GM18517 (cell line): ENCODE measurements around the gene DGLUCY.
"Not testable (repeated sequence)": the region's sequence is repeated elsewhere in the genome, so short reads cannot be mapped to it uniquely, and the experiment has no call there.

Source experiments
- ATAC-seq: cut with Tn5 transposase; IDR thresholded peaks from one replicate; pipeline ENCODE4 v1.9.1; 2021; ENCODE audit warnings: mild to moderate bottlenecking, moderate library complexity; ENCODE audit not compliant: unreplicated experiment

DGLUCY gene

DNA sequence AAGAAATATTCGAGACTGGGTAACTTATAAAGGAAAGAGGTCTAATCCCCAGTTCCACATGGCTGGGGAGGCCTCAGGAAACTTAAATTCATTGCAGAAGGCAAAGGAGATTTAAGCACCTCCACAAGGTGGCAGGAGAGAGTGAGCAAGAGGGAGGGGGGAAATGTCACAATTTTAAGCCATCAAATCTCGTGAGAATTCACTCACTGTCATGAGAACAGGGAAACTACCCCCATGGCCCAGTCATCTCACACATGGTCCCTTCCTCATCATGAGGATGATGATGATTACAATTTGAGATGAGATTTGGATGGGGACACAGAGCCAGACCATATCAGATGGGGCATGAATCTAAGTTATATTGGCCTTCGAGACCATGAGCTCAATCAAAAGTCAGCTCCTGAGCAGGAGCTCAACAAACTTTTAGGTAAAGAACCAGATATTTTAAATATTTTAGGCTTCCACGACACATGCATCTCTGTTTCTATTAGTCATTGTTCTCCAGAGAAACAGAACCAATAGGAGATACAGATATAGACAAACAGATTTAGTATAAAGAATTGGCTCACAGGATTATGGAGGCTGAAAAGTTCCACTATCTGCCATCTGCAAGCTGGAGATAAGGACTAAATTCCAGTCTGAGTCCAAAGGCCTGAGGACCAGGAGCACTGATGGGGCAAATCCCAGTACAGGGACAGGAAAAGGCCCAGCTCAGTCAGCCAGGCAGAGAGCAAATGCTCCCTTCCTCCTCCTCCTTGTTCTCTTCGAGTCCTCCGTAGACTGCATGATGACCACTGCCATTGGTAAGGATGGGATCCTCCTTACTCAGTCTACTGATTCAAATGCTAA is 24.9 kb downstream of the DGLUCY start:
- no peak for ATAC-seq

DNA sequence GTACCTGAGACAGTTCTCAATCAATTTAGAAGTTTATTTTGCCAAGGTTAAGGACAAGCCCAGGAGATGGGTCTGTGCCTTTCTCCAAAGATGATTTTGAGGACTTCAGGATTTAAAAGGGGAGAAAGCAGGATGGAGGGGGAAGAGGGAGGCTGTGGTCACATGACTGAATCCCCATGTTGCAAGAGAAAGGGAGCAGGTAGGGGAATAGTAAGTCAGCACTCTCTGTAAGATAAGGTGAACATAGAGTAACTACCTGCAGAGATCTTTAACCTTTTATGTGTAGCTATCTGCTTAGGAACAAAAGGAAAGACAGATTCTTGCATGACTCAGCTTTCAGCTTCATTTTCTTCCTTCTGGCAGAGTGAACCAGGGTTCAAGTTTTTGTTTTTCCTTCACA is 25.9 kb downstream of the DGLUCY start:
- ATAC-seq = no peak

DNA sequence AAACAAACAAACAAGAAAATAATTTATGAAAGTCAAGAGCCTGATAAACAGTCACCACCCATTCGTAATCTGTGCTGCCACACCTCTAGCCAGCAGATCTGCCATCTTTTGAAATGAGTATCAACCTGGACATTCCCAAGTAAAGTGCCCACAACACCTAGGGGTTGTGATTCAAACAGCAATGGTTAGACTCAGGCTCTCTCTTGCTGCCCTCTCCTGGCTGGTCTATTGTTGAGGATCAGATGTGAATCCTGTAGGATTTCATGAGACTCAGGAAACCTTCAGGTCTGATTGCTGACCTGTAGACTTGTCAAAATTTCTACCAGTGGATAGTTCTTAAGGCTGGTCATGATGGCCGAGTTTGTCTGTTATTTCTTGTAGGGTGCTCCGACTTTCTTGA is 26.8 kb downstream of the DGLUCY start:
- ATAC-seq = no peak

DNA sequence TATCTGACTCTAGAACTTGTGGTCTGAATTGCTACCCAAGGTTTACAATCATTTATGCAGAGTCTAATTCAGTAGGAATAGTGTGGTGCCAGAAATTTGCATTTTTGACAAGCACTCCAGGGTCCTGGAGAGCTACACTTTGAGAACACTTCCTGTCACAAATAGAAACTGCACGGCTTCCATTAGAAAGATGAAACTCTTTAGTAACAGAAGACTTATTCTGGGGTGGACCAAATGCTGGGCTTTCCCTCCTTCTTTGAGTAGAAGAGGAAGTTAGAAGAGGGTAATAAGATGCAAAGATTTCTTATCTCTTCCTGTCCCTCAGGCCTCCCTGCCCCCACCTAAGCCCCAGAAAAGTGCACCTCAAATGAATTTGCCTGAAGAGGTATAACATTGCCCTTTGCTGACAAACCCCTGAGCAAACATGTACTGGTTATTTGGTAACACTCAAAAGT is 28.4 kb downstream of the DGLUCY start:
- ATAC-seq = peak; percentile 95

DNA sequence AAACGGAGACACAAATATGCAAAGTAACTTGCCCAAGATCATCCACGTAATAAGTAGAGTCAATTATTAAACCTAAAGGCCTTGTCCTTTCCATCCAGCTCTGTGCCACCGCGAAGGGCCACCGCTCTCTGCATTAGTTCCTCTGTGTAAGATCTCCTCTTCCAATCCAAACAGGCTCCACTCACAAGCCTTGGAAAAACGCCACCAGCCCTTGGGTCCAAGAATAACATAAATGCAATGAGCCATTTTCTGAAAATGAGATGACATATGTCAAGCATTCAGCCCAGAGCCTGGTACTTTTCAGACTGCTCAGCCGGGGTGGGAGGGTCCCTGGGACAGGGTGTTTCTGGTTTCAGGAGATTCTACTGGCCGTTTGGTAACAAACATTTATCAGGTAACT is 30.0 kb downstream of the DGLUCY start:
- no peak for ATAC-seq

DNA sequence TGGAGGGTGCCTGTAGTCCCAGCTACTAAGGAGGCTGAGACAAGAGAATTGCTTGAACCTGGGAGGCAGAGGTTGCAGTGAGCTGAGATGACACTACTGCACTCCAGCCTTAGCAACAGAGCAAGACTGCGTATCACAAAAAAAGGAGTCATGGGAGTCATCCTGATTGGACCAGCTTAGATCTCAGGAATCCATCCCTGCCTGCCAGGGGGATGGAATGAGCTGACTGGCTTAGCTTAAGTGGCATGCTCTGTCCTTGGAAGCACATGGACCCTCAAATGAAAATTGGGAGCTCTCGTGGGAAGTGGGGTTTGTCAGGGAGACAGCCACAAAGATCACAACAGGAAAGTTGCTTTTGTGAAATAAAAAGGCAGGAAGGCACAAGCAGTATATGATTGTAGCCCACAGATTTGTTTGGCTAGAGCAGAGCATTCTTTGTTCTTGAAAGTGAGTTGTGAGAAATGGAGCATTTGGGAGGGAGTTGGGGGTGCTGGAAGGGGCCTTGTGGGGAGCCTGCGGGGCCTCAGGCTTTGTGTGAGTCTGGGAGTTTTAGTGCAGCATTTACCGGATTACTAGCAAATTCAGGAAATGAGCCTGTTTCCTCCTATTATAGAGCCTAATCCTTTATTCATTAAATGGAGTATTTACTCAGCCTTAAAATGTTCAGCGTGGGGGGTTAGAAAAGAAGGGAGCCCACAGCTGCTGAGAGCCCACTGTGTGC is 30.7 kb downstream of the DGLUCY start:
- ATAC-seq = no peak

DNA sequence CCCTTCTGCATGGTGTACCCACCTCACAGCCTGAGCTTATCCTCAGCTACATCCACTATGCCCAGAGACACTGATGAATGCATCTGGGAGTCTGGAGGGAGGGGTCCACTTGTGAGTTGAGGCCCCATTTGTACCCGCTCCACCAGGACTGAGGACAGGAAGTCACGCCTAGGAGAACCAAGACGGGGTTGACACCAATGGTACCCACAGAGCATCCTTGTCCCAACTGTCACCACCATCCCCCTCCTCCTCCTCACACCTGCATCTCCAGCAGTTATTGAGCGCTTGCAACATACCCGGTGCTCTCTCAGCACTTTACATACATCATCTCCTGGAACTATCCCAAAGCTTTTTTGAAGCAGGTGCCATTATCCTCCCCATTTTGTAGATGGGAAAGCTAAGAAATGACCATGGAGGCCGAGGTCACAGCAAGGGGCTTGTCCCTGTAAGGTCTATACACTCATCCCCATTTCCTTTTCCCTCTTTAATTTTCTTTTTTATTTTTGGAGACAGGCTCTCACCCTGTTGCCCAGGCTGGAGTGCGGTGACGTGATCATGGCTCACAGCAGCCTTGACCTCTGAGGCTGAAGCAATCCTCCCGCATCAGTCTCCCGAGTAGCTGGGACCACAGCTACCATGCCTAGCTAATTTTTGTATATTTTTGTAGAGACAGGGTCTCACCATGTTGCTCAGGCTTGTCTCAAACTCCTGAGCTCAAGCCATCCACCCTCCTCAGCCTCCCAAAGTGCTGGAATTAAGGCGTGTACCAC is 31.7 kb downstream of the DGLUCY start:
- ATAC-seq = no peak

DNA sequence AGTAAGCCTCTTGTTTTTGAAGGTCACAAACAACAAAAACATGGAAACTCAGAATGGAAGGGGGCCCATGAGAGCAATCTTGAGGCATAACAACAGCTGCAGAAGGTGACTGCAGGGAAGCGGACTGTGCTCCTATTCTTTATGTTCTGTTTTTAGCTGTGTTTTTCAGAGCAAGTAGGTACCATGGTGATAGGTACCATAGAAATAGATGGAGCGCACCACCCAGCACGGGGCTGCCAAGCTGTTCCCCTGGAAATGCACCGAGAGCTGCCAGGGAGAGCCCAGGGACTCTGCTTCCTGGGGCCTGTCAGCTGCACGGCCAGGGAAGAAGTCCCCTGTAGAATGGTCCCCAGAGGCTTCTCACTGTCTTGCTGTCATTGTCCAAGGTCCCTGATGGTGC is 32.8 kb downstream of the DGLUCY start:
- no peak for ATAC-seq

DNA sequence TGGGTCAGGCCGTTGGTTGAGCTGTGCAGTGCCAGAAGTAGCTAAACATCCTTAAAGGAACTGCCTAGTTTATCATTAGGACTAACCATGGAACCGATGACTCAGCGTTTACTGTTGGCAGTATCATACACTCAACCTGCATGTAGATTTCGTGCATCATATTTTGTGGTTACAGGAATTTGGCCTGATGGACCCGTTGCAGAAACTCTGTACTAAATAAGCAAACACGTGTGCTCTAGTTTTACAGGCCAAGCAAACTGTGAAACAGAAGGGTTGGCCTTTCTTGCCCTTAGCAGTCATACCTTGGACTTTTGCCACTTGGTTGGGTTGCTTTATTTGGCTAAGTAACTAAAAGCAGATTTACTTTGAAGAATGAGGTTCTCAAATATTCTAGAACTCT is 35.6 kb downstream of the DGLUCY start:
- ATAC-seq = no peak

DNA sequence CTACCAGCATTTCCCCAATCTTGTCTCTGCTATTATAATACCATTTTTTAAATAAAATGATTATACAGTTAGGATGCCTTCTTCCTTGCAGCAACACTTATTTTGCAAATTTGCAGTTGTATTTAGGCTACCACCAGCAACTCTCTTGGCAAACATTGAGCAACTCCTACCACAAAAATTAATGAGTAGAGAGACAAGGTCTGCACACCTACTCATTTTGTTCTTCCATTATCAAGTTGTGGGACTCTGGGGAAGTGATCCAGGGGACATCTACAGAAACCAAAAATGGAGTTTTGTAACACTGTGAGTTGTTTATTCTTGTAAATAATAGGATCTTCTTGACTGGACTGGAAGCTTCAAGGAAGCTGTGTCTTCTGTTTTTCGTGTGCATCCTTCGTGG is 38.6 kb downstream of the DGLUCY start:
- ATAC-seq = no peak

DNA sequence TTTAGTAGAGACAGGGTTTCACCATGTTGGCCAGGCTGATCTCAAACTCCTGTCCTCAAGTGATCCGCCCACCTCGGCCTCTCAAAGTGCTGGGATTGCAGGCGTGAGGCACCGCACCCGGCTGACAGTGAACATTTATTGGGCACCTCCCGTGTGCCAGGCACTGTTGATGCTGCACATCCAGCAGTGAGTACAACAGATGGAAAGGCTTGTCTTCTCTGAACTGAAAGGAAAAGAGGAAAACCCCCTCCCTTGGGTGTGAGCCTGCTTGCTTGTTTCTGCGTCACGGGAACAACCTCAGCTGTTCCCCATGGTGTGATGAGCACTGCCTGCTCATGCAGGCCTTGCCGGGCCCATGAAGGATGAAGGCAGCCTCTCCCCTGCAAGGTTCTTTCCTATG is 39.5 kb downstream of the DGLUCY start:
- no peak for ATAC-seq

DNA sequence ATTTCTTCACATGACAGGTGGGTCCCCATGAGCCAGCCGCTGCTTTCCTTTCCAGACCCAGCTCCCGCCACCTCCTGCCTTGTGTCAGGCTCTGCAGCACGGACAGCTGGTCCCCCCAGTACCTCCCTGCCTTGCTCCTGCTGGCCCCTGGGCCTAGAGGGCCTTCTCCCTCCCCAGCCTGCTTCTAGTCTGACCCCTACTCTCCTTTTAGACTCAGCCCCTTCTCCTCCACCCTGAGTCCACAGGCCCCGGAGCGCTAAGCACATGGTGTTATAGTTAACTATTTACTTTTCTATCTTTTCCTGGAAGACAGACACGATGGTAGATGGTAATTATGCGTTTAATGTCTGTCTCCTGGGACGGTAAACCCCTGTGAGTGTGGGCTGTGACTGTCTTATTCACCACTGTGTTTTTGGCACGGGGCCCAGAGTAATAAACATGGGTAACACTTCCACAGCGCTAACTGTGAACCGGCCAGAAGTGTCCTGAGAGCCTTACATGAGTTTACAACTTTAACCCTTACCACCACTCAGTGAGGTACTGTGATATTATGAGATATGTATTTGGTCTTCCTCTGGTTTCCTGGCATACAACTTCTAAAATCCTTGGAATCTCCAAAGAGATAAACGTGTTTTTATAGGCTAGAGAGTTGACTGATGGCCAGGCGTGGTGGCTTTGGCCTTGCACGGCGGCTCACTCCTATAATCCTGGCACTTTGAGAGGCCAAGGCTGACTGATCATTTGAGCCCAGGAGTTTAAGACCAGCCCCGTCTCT is 41.2 kb downstream of the DGLUCY start:
- no peak for ATAC-seq

DNA sequence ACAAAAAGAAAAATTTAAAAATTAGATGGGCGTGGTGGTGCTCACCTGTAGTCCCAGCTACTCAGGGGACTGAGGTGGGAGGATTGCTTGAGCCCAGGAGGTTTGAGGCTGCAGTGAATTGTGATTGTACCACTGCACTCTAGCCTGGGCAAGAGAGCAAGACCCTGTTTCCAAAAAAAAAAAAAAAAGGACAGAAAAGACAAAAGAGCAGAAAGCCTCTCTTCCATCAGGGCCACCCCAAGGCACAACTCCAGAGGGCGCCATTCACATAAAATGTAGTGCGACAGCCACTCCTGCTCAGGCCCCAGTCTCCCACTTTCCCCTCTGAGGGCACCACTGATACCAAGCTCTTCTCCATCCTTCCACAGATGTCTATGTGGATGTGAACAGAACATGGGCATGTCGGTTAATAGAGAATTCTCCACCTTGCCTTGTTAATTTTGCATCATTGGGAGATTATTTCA is 41.8 kb downstream of the DGLUCY start:
- no peak for ATAC-seq

DNA sequence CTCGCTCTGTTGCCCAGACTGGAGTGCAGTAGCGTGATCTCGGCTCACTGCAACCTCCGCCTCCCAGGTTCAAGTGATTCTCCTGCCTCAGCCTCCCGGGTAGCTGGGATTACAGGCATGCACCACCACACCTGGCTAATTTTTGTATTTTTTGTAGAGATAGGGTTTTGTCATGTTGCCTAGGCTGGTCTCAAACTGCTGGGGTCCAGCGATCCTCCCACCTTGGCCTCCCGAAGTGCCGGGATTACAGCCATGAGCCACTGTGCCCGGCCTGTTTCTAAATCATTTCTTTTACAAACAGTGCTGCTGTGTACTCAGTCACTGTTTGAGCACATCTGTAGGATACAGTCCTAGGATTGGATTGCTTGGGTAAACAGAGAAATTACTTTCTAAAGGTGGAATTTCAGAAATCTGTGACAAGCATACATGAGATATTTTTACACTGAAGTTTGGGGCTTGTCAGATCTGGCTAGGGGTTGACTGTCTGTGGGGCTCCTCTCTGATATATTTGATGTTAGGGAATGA is 42.3 kb downstream of the DGLUCY start:
- not testable (repeated sequence) for ATAC-seq

DNA sequence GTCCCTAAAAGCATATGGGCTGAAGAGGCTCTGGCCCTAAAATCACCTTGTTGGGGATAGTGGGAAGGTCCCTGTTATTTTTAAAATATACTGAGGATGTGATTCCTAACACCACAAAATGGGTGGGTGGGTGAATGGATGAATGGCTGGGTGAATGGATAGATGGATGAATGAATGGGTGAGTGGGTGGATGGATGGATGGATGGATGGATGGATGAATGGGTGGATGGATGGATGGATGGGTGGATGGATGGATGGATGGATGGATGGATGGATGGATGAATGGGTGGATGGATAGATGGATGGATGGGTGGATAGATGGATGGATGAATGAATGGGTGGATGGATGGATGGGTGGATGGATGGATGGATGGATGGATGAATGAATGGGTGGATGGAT is 43.0 kb downstream of the DGLUCY start:
- not testable (repeated sequence) for ATAC-seq

DNA sequence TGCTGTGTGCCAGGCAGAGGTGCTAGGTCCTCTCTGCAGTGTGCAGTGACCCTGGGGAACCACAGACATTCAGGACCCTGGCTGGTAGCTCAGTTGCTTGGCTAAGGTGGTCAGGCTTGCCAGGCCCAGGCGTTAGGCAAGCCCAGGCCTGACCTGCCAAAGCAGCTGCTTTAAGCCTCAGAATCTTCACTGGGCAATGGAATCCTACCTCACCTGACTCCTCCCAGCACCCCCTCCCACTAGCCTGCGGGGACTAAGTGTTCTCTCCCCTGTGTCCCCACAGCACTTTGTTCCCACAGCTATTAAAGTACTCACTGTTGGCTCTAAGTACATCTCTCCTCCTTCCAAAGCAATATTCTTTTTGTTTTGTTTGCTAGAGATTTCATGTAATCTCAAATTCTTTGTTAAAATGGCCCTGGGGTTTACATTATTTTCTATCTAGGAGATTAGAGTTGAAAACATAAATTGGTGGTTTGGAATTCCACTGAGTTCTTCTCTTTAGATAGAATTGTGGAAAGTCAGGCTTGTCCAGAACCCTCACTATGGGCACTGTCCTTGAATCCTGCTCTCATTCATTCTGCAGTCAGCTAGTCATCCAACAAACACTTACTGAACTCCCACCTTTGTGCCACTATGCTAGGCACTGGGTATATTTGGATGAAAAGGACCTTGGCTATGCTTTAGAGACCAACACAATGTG is 44.4 kb downstream of the DGLUCY start:
- ATAC-seq = no peak

DNA sequence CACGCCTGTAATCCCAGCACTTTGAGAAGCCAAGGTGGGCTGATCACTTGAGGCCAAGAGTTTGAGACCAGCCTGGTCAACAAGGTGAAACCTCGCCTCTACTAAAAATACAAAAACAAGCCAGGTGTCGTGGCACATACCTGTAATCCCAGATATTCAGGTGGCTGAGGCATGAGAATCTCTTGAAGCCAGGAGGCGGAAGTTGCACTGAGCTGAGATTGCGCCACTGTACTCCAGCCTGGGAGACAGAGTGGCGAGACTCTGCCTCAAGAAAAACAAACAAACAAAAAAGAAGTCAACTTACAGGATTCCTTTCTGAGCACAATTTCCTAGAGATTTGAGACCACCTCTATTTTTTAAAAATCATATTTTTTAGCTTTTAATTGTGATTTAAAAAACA is 45.3 kb downstream of the DGLUCY start:
- no peak for ATAC-seq

DNA sequence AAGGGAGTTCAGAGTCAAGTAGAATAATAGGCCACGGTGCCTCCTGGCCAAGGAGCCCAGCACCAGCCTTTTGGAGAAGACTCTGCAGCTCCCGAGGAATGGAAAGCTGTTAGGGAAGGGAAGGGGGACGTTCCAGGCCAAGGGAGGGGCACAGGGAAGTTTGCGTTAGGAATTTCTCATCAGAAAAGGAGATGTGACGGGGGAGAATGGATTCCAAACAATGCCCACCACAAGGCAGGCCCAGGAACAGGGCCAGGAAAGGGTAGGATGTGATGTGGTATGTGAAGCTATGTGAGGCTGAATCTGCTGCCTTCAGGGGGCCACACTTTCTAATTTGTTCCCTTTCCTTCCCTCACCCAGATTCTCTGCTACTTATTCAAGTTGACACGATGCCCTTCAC is 46.0 kb downstream of the DGLUCY start:
- no peak for ATAC-seq

DNA sequence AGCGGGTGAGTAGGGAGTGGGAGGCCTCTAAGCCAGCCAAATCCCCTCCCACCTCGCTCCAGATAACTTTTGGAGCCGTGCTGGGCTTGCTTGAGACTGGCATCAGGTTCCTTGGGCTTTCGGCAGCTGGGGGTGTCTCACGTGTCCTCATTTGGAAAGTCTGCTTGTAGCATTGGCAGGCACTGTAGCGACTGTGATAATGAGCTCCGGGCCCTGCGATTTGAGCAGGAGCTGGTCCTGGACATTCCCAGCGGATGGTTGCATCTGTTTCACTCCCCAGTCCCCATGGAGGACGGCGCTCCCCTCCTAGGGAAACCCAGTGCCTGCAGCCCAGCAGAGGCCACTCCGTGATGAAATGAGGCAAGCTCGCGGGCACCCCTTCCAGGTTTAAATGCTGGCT is 49.4 kb downstream of the DGLUCY start:
- no peak for ATAC-seq

DNA sequence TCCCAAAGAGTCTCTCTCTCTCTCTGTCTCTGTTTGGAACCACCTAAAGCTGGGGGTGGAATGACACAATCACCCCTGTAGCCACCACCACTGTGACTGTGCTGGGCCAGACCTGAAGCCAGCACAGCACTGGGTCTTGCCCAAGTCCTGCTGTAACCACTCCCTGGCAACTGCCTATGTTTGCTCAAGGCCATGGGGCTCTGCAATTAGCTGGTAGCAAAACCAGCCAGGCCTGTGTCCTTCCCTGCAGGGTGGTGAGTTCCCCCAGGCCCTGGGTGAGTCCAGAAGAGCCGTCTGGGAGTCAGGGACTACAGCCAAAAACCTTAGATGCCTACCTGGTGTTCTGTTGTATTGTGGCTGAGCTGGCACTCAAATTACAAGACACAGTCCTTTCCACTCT is 50.8 kb downstream of the DGLUCY start:
- ATAC-seq = no peak
